SK-N-SH (cell line): ENCODE results near the gene CRTC3. TPM values are rescaled to one million over a fixed set of nuclear protein-coding genes. Genes with fewer than 3 reads are reported as not detected.

Source experiments
- CTCF ChIA-PET: fragments of 300-600, 350-600 bp; formaldehyde crosslinking; extraction: SDS; loops from one replicate; lab custom pipeline; 2021; lab: Yijun Ruan, JAX
- POLR2A ChIA-PET: fragments of 350-600 bp; sonication (Branson Sonifier 250); formaldehyde crosslinking; extraction: SDS; loops from one replicate; lab custom pipeline; 2020; ENCODE audit warnings: antibody characterized with exemption, inconsistent platforms; lab: Yijun Ruan, JAX
- DNase-seq: peaks from one replicate; pipeline ENCODE4 v3.0.0; 2012
- H2AFZ ChIP-seq: fragments of 200-600 bp; sonication (generic); 2 replicates; pipeline ENCODE4 v1.8.1; 2016; ENCODE audit warnings: antibody characterized with exemption, mild to moderate bottlenecking, low read depth
- H3F3A ChIP-seq: fragments of 200-600 bp; sonication (generic); replicated peaks from 2 replicates; pipeline ENCODE3; 2016; ENCODE audit warnings: antibody characterized with exemption, mild to moderate bottlenecking; ENCODE audit not compliant: insufficient read depth
- H3K27ac ChIP-seq, 2 experiments: fragments of 200-500 bp in 1 of 2; fragments of 200-600 bp in 1 of 2; sonication (Bioruptor generic) in 1 of 2; sonication (generic), shearing (Covaris generic) in 1 of 2; 2 replicates each; pipeline versions ENCODE4 v1.5.1 to v1.6.1; 2014 to 2016; ENCODE audit warnings: low read depth in 2 of 2, inconsistent platforms in 1 of 2, low read length in 1 of 2, mild to moderate bottlenecking in 1 of 2, mixed read lengths in 1 of 2
- H3K27me3 ChIP-seq: fragments of 200-600 bp; sonication (generic), shearing (Covaris generic); 2 replicates; pipeline ENCODE4 v1.6.1; 2016; ENCODE audit warnings: mixed run types; ENCODE audit not compliant: insufficient read depth
- H3K36me3 ChIP-seq, 2 experiments: fragments of 200-500 bp in 1 of 2; fragments of 200-600 bp in 1 of 2; sonication (Bioruptor generic) in 1 of 2; sonication (generic) in 1 of 2; replicated peaks in 1 of 2; 2 replicates each; pipeline versions ENCODE3 to v1.5.1; 2014 to 2016; ENCODE audit warnings: low read length in 1 of 2, mild to moderate bottlenecking in 1 of 2; ENCODE audit not compliant: insufficient read depth in 2 of 2, control insufficient read depth in 1 of 2
- H3K4me1 ChIP-seq, 2 experiments: fragments of 200-500 bp in 1 of 2; fragments of 200-600 bp in 1 of 2; sonication (Bioruptor generic) in 1 of 2; sonication (generic), shearing (Covaris generic) in 1 of 2; 2 replicates each; pipeline versions ENCODE4 v1.5.1 to v1.6.1; 2014 to 2016; ENCODE audit warnings: low read depth in 1 of 2, low read length in 1 of 2, mixed run types in 1 of 2; ENCODE audit not compliant: insufficient read depth in 2 of 2, control insufficient read depth in 1 of 2
- H3K4me2 ChIP-seq: fragments of 200-600 bp; sonication (generic), shearing (Covaris generic); 2 replicates; pipeline ENCODE4 v1.6.1; 2017; ENCODE audit warnings: mixed run types
- H3K4me3 ChIP-seq, 2 experiments: fragments of 200-500 bp in 1 of 2; fragments of 200-600 bp in 1 of 2; sonication (Bioruptor generic) in 1 of 2; sonication (generic), shearing (Covaris generic) in 1 of 2; 2 replicates each; pipeline versions ENCODE4 v1.5.1 to v1.8.1; 2014 to 2016; ENCODE audit warnings: low read depth in 2 of 2, inconsistent platforms in 1 of 2, low read length in 1 of 2, mild to moderate bottlenecking in 1 of 2, mixed read lengths in 1 of 2, moderate library complexity in 1 of 2
- H3K79me2 ChIP-seq: fragments of 200-600 bp; sonication (generic); 2 replicates; pipeline ENCODE4 v1.8.1; 2017; ENCODE audit warnings: mild to moderate bottlenecking; ENCODE audit not compliant: insufficient read depth
- H3K9ac ChIP-seq: fragments of 200-600 bp; sonication (generic); 2 replicates; pipeline ENCODE4 v1.6.1; 2017; ENCODE audit warnings: mixed run types
- H3K9me2 ChIP-seq: fragments of 200-600 bp; sonication (generic); 2 replicates; pipeline ENCODE4 v1.6.1; 2017; ENCODE audit warnings: mixed run types
- H3K9me3 ChIP-seq: fragments of 200-600 bp; sonication (generic); 2 replicates; pipeline ENCODE4 v1.6.1; 2017; ENCODE audit warnings: mixed run types, mild to moderate bottlenecking, moderate library complexity
- H4K20me1 ChIP-seq: fragments of 200-600 bp; sonication (generic); 2 replicates; pipeline ENCODE4 v1.6.1; 2017; ENCODE audit warnings: mild to moderate bottlenecking, mixed run types; ENCODE audit not compliant: insufficient read depth
- CHD2 ChIP-seq: fragments of 150-350 bp; IDR thresholded peaks from 2 replicates; pipeline ENCODE4 v1.6.1; 2018; ENCODE audit warnings: low read length; ENCODE audit not compliant: partially characterized antibody
- EZH2phosphoT487 ChIP-seq: fragments of 200-600 bp; sonication (generic); IDR thresholded peaks from 2 replicates; pipeline ENCODE4 v1.6.1; 2017; ENCODE audit warnings: low read depth, mixed run types, mild to moderate bottlenecking, antibody characterized with exemption, moderate library complexity, borderline replicate concordance
- GATA2 ChIP-seq: sonication (generic); formaldehyde crosslinking; IDR thresholded peaks from 2 replicates; pipeline ENCODE4 v1.5.0; 2020; ENCODE audit warnings: mild to moderate bottlenecking, missing genetic modification reagents
- MAX ChIP-seq: IDR thresholded peaks from 2 replicates; pipeline ENCODE4 v1.4.0; 2012; ENCODE audit warnings: low read depth
- REST ChIP-seq: IDR thresholded peaks from 2 replicates; pipeline ENCODE4 v1.6.1; 2012; ENCODE audit warnings: mild to moderate bottlenecking, low read depth, low read length, moderate library complexity
- TAF1 ChIP-seq: IDR thresholded peaks from 2 replicates; pipeline ENCODE4 v1.6.1; 2012; ENCODE audit warnings: low read depth, mild to moderate bottlenecking, low read length, moderate library complexity, borderline replicate concordance
- TEAD4 ChIP-seq: IDR thresholded peaks from 2 replicates; pipeline ENCODE4 v1.4.0; 2012; ENCODE audit warnings: mild to moderate bottlenecking, borderline replicate concordance; ENCODE audit not compliant: insufficient read depth
- USF1 ChIP-seq: IDR thresholded peaks from 2 replicates; pipeline ENCODE4 v1.4.0; 2012; ENCODE audit warnings: low read depth, borderline replicate concordance
- USF2 ChIP-seq: fragments of 150-350 bp; IDR thresholded peaks from 2 replicates; pipeline ENCODE4 v1.6.1; 2017; ENCODE audit warnings: antibody characterized with exemption, low read length, low read depth, borderline replicate concordance
- ZBTB33 ChIP-seq: IDR thresholded peaks from 2 replicates; pipeline ENCODE4 v1.4.0; 2012; ENCODE audit warnings: low read depth, borderline replicate concordance
- WGBS: methylation state at CpG from one replicate; pipeline ENCODE4 v1.1.6; 2017; ENCODE audit warnings: low lambda C conversion rate; 5-methylcytosine and 5-hydroxymethylcytosine counted together
- polyA plus RNA-seq, 3 experiments: library from polyadenylated mRNA; depleted of rRNA; stranded (reverse); fragments of >200 nt; gene quantifications; 2 replicates each; pipeline ENCODE4 v1.2.3, GENCODE V29; 2012

CRTC3 gene
- polyA plus RNA-seq, 1 of the 3 experiments (the other 2 are of a cell fraction): 16.7 TPM

GRCh38 chr15:90596943-90597342 is 67.2 kb downstream of the CRTC3 start:
- no peaks in the 10 kb centered on the region for H3K9me2 ChIP-seq
- H3K79me2 ChIP-seq: peaks cover 8% of the 10 kb centered on the region
- no peaks in the 10 kb centered on the region for H3K27me3 ChIP-seq
- no peak overlapping the region for H3K9ac ChIP-seq
- no peak overlapping the region for H3K4me3 ChIP-seq
- H3K9me3 ChIP-seq: no peaks in the 10 kb centered on the region
- no peak for DNase-seq
- CTCF ChIA-PET: interaction anchor here (0.8 kb wide), 1 partner anchor 37 kb away, joined by 3 read pairs; no protein-coding TSS in a partner anchor
- peaks cover 7 to 8% of the 10 kb centered on the region in 2 experiments; a peak in 2 of 4 replicates for H3K4me1 ChIP-seq
- H3K27ac ChIP-seq: no peak overlapping the region
- no peaks in the 10 kb centered on the region for H3F3A ChIP-seq
- no peak overlapping the region for H2AFZ ChIP-seq
- POLR2A ChIA-PET: no interaction called here
- 0 out of 2 replicates have a peak, but pooled peaks cover 2% of the 10 kb centered on the region for H4K20me1 ChIP-seq
- TF ChIP-seq TEAD4 (no peak), CHD2 (no peak), GATA2 (CRISPR knock-in tag) (no peak), USF1 (no peak), ZBTB33 (no peak), MAX (no peak), TAF1 (no peak), REST (no peak), USF2 (no peak), EZH2phosphoT487 (no peak)
- TF ChIP-seq, all 33 proteins: peak for 0
- WGBS: 97% methylated on average over 5 of the region's 6 CpGs
- Histone ChIP-seq H3K4me2 (no peak overlapping the region), H3K36me3 (peaks cover 8 to 13% of the 10 kb centered on the region in 2 experiments)
